Lung (tissue), 16 donors: ENCODE results near the gene NIPA2. TPM values are rescaled to one million over a fixed set of nuclear protein-coding genes. Genes with fewer than 3 reads are reported as not detected.
A peak's percentile ranks its signal among the peaks of the same experiment; 100 is the strongest.

Experiments
- ATAC-seq: fragments of 200-7000 bp; cut with Tn5 transposase; one replicate; pipeline ENCODE4 v1.9.1; 2020; ENCODE audit warnings: moderate number of reproducible peaks; ENCODE audit not compliant: insufficient read depth, low FRiP score
- DNase-seq, 3 donors: peaks; one replicate each; pipeline ENCODE4 v3.0.0-alpha.2; 2013 to 2017
- H3K27ac ChIP-seq, 2 donors: one replicate each; pipeline ENCODE4 v1.5.1; 2013; ENCODE audit warnings: mild to moderate bottlenecking in 2 of 2, moderate library complexity in 2 of 2, control low read depth in 1 of 2, inconsistent platforms in 1 of 2, low read depth in 1 of 2, low read length in 1 of 2
- H3K27me3 ChIP-seq, 3 donors: one replicate each; pipeline ENCODE4 v1.5.1; 2013; ENCODE audit warnings: low read length in 2 of 3; ENCODE audit not compliant: control insufficient read depth in 3 of 3, insufficient read depth in 3 of 3
- H3K36me3 ChIP-seq, 4 donors: one replicate each; pipeline ENCODE4 v1.5.1; 2013; ENCODE audit warnings: low read length in 4 of 4, mild to moderate bottlenecking in 1 of 4, moderate library complexity in 1 of 4; ENCODE audit not compliant: control insufficient read depth in 4 of 4, insufficient read depth in 4 of 4
- H3K4me1 ChIP-seq, 5 donors: one replicate each; pipeline ENCODE4 v1.5.1; 2013; ENCODE audit warnings: low read length in 5 of 5, mild to moderate bottlenecking in 2 of 5, moderate library complexity in 1 of 5; ENCODE audit not compliant: control insufficient read depth in 5 of 5, insufficient read depth in 5 of 5
- H3K4me3 ChIP-seq: one replicate; pipeline ENCODE4 v1.5.1; 2013; ENCODE audit warnings: mild to moderate bottlenecking, control low read depth, moderate library complexity
- H3K9ac ChIP-seq, 2 donors: one replicate each; pipeline ENCODE4 v1.5.1; 2013; ENCODE audit warnings: low read length in 2 of 2, control low read depth in 1 of 2; ENCODE audit not compliant: insufficient read depth in 1 of 2
- H3K9me3 ChIP-seq, 4 donors: one replicate each; pipeline ENCODE4 v1.5.1; 2013; ENCODE audit warnings: low read length in 3 of 4, mild to moderate bottlenecking in 1 of 4, moderate library complexity in 1 of 4; ENCODE audit not compliant: control insufficient read depth in 4 of 4, insufficient read depth in 3 of 4
- WGBS, 2 donors: extraction: QIAGEN DNeasy Blood & Tissue Kit; methylation state at CpG; one replicate each; pipeline ENCODE4 v1.1.7; 2013; 5-methylcytosine and 5-hydroxymethylcytosine counted together
- long read RNA-seq, 5 donors: transcript quantifications; one replicate each; lab custom pipeline, GENCODE V29; 2026
- polyA plus RNA-seq, 2 donors: library from polyadenylated mRNA; stranded (reverse); fragments of 200-250 nt; gene quantifications; one replicate each; pipeline ENCODE4 v1.2.1, GENCODE V29; 2013
- total RNA-seq, 2 donors: library from RNA; depleted of rRNA in 1 of 2; stranded (reverse); fragments of >200 nt in 1 of 2; gene quantifications; one replicate each; pipeline ENCODE4 v1.2.1, GENCODE V29; 2014 to 2021
- TF ChIP-seq, protein P1 (sequence below): IDR thresholded peaks from 2 replicates; pipeline ENCODE4 v1.5.1; 2012; ENCODE audit warnings: mild to moderate bottlenecking; ENCODE audit errors: control extremely low read depth, extremely low read depth
- donor health status: control.
- donor health status: control.
- donor health status: Bipolar disorder and iron deficiency.
- donor health status: healthy.
- donor health status: DM: yes; HTN: yes; CAD: no.

NIPA2 gene
- total RNA-seq (10 to 100 TPM; 38.3 to 53.7 TPM), polyA plus RNA-seq (10 to 100 TPM; 12.5 to 46.7 TPM)
- long read RNA-seq, donor 1, transcript NIPA2-203 (6 exons, 2,280 nt): major isoform, 14 of 60 reads
- long read RNA-seq, donor 1, partial matches to known transcripts: 32 of 60 reads
- long read RNA-seq, donor 1, other reads (novel, unspliced or antisense): 7 of 60 reads
- long read RNA-seq, donor 2, partial matches to known transcripts: 15 of 19 reads
- long read RNA-seq, donor 2, other reads (novel, unspliced or antisense): 0 of 19 reads
- long read RNA-seq, donor 3, partial matches to known transcripts: 26 of 29 reads
- long read RNA-seq, donor 3, other reads (novel, unspliced or antisense): 0 of 29 reads
- long read RNA-seq, donor 4, partial matches to known transcripts: 6 of 39 reads
- long read RNA-seq, donor 4, other reads (novel, unspliced or antisense): 28 of 39 reads
- long read RNA-seq, donor 5, transcript NIPA2-203 (6 exons, 2,280 nt): major isoform, 16 of 41 reads
- long read RNA-seq, donor 5, partial matches to known transcripts: 21 of 41 reads
- long read RNA-seq, donor 5, other reads (novel, unspliced or antisense): 0 of 41 reads

DNA sequence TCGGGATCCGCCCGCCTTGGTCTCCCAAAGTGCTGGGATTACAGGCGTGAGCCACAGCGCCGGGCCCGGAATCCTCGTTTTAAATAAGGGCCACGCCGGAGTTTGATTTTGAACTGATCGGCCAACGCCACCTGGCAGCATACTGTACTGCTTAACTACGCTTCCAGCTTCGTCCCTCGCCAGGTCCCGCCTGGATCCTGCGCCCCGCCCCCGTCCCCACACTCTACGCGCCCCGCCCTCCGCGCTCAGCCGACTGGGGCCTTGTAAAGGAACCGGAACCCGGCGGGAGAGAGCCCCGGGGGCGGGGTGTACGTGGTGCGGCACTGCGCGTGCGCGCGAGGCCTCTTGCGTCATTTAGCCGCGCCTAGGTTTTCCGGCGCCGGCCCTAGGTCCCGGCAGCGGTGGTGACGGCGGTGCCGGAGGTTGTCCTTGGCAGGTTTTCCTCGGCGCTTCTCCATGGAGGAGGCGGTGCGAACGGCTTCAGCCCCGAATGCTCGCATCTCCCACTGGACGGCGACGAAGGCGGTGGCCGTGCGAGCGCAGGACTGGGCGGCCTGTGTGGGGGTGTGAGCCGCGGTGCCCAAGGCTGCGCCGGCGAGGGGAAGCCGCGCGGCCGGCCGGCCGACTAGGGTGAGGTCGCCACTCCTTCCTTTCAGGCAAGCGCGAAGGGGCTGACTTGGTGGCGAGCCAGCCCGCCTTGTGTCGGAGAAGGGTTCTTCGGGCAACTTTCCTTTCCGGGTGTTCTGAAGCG, at the start of gene NIPA2:
TSS of gene NIPA2 (plus strand) at position 375 of the 751 bp plus-strand sequence. CDS start 13,066 bp downstream, outside the sequence.
- no peaks in the 10 kb centered on the region for H3K27me3 ChIP-seq
- 0% methylated on average over 79 to 83 of the region's 83 CpGs for whole genome bisulfite sequencing, 2 donors
- DNase-seq: peak; percentile 99
- peak within 1 kb of the TSS; percentile 97 for H3K4me3 ChIP-seq
- TF ChIP-seq, protein P1, sequence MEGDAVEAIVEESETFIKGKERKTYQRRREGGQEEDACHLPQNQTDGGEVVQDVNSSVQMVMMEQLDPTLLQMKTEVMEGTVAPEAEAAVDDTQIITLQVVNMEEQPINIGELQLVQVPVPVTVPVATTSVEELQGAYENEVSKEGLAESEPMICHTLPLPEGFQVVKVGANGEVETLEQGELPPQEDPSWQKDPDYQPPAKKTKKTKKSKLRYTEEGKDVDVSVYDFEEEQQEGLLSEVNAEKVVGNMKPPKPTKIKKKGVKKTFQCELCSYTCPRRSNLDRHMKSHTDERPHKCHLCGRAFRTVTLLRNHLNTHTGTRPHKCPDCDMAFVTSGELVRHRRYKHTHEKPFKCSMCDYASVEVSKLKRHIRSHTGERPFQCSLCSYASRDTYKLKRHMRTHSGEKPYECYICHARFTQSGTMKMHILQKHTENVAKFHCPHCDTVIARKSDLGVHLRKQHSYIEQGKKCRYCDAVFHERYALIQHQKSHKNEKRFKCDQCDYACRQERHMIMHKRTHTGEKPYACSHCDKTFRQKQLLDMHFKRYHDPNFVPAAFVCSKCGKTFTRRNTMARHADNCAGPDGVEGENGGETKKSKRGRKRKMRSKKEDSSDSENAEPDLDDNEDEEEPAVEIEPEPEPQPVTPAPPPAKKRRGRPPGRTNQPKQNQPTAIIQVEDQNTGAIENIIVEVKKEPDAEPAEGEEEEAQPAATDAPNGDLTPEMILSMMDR: no peak
- peaks cover 0 to 3% (median 0%) of the 10 kb centered on the region in 4 donors for H3K36me3 ChIP-seq
- H3K9ac ChIP-seq: peak within 1 kb of the TSS; percentile 92 to 93
- no peaks in the 10 kb centered on the region for H3K9me3 ChIP-seq
- peaks cover 0 to 17% (median 5%) of the 10 kb centered on the region in 5 donors for H3K4me1 ChIP-seq
- peak within 1 kb of the TSS; percentile 97 to 100 for H3K27ac ChIP-seq
- ATAC-seq: peak; percentile 99

DNA sequence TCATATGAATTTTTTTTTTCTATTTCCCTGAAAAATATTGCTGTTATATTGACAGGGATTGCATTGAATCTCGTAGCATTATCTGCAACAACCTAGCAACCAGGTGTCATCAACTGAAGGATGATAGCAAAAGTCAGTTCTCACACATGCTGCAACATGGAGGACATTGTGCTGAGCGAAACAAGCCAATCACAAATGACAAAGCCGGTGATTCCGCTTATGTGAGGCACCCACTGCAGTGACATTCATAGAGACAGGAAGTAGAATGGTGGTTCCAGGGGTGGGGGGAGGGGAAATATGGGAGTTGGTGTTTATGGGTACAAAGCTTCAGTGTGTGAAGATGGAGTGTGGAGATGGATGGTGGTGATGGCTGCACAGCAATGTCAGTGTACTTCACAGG, 44.4 kb upstream of the NIPA2 start:
- Histone ChIP-seq H3K4me1 (peaks cover 0 to 4% (median 0%) of the 10 kb centered on the region in 5 donors), H3K4me3 (no peak overlapping the region), H3K36me3 (no peaks in the 10 kb centered on the region), H3K9me3 (peaks cover 0 to 5% (median 0%) of the 10 kb centered on the region in 4 donors), H3K27me3 (no peaks in the 10 kb centered on the region), H3K9ac (no peak overlapping the region), H3K27ac (no peak overlapping the region)
- WGBS, 2 donors: 79 to 94% methylated on average over 4 of the region's 4 CpGs
- TF ChIP-seq, protein P1: no peak
- ATAC-seq (no peak), DNase-seq (no peak)

DNA sequence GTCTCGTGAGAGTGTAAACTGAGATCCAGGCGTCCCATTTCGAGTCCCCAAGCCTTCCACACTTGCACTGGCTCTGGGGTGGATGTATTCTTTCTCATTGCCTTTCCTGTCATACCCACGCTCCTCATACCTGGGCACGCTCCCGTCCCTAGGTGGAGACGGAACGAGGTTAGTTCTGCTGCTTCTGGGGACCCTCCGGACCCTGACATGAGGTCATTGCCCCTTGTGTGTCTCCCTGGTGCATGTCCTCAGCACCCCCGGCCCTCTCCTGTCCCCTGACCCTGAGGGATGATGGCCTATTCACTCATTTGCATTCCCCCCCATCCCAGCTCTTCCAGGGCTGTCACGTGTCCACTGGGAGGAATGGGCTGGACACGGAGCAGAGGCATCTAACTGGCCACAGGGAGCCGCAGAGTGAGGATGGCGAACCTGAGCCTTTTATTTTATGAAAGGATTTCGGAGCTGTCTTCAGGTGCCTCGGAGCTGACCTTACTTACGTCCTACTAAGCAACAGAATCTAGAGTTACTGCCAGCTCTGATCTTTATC, 43.8 kb upstream of the NIPA2 start:
- whole genome bisulfite sequencing, 2 donors: 95% methylated on average over 17 of the region's 17 CpGs
- DNase-seq (no peak), ATAC-seq (no peak)
- Histone ChIP-seq H3K9me3 (peaks cover 0 to 3% (median 0%) of the 10 kb centered on the region in 4 donors), H3K9ac (no peak overlapping the region), H3K36me3 (no peaks in the 10 kb centered on the region), H3K27me3 (no peaks in the 10 kb centered on the region), H3K4me3 (no peak overlapping the region), H3K27ac (no peak overlapping the region), H3K4me1 (peaks cover 0 to 4% (median 0%) of the 10 kb centered on the region in 5 donors)
- TF ChIP-seq, protein P1: no peak
